Activated CD8-positive, alpha-beta memory T cell treated with anti-CD3 and anti-CD28 coated beads for 1 hour (primary cell): ENCODE data around the gene EHHADH.
"Not testable (repeated sequence)": the region's sequence is repeated elsewhere in the genome, so short reads cannot be mapped to it uniquely, and the experiment has no call there.

Experiments used
- DNase-seq, 2 donors: peaks; one replicate each; pipeline ENCODE4 v3.0.0-alpha.2; 2020; ENCODE audit warnings: low read depth in 1 of 2; ENCODE audit errors: extremely low read depth in 1 of 2

Gene EHHADH

DNA sequence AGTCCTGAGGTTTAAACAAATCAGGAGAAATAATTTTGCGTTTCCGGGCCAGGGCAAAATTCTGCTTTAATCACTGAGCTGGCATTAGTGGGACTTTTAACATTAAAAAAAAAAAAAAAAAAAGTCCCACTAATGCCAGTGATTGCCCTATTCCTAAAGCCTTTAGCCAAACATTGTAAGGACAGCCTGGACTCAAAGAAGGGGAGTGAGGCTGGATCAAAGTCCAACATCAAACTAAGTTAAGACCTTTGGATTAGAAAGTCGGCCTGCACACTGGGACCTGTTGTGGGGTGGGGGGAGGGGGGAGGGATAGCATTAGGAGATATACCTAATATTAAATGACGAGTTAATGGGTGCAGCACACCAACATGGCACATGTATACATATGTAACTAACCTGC lies 716 bp downstream of the EHHADH start:
- not testable (repeated sequence) for DNase-seq

DNA sequence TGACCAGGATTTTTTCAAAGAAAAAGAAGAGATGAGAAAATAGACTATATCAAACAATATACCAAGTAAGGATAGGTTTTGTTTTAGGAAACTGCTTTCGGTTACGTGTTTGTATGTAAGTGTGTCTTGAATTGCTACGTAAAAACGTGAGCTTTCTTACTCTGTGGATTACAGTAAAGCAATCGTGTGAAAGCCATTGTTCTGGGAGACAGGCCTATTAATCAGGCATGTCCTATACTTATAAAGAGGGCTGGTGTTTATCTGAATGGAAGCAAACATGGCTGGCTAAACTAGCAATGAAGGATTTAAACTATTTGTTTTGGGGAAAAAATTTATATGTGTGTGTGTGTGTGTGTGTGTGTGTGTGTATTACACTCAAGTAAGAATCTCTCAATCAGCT lies 2.6 kb downstream of the EHHADH start:
- DNase-seq, result no peak

DNA sequence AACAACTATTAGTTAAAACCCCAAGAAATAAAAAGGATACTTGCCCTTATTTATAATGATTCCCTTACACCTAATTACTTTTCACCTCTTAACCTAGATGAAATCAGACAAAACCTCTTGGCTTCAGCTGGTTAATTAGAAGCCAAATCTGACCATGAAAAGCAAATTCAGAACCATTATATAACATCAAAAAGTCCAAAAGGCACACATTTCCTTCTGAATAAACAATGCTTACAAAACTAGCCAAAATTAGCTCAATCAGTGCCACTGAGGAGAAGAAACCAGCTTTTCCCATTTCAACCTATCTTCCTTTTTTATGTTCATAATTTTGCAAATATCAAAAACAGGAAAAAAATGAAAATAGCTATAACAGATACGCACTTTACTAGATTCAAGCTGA lies 3.2 kb downstream of the EHHADH start:
- DNase-seq, result no peak

DNA sequence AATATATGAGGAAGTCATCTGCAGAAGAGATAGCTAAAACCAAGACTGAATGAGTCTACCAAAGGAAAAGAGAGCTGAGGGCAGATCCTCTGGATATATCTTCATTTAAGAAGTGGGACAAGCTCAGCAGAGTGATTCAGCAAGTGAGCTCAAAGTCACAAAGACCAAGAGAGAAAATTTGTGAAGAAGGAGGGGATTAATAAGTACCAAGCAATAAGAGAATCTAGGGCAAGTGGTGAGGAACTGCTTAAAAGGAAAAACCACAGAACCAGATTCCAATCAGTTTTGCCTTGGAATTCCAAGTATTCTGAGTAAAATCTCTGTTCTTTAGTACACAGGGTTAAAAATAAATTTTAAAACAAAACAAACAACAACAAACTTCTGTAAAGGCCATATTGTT lies 3.6 kb downstream of the EHHADH start:
- DNase-seq, result no peak

DNA sequence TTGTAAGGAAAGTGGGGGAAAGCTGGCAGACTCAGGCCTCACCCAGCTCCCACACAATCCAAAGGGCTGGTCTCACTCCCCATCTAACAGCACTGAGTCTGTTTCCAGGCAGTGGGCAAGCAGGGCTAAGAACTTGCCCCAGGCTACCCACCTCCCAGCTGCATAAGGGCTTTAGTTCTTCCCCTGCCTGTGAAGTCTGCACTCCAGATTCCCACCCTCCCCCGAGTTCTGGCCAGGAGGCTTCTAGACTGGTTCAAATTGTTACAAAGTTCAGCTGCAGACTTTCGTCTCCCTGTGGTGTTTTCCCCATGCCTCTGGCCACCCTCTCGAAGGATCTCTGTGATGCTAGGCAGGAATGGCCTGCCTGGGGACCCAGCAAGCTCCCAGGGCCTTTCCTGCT lies 11.2 kb downstream of the EHHADH start:
- no peak for DNase-seq

DNA sequence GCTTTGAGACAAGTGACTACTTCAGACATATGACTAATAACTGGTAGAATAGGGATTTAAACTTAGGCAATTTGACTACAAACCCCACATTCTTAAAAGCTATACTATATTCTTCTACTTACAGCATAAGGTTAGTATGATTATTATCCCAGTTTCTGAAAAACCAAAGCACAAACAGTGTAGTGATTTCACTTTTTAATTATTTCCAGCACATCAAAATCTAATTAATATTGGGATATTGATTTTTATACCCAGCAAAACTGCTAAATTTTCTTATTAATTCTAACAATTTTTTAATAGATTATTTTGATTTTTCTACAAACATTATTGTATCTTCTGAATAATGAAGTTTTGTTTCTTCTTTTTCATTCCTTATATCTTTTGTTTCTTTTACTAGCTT lies 16.9 kb downstream of the EHHADH start:
- DNase-seq, result no peak

DNA sequence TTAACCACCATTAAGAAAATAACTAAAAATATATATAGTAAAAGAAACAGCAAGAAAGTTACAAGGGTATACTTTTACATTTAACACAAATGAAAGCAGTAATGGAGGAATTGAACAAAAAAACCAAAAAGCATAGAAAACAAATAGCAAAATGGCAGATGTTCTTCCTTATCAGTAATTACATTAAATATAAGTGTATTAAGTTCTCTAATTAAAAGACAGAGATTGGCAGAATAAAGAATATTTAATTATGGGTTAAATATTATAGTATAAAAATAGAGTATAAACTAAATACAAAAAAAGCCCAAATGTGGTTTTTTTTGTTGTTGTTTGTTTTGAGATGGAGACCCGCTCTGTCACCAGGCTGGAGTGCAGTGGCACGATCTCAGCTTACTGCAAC lies 20.5 kb downstream of the EHHADH start:
- no peak for DNase-seq

DNA sequence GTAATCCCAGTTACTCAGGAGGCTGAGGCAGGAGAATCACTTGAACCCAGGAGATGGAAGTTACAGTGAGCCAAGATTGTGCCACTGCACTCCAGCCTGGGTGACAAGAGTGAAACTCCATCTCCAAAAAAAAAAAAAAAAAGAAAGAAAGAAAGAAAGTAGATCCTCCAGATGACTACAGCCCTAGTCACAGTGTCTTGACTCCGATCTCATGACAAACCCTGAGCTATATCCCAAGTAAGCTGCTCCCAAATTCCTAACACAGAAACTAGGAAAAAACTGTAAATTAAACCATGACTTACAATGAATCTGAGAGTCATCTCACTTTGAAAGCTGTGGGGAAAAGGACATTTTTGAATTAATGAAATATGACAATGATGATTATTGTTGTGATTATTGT lies 27.3 kb downstream of the EHHADH start:
- DNase-seq, result not testable (repeated sequence)

DNA sequence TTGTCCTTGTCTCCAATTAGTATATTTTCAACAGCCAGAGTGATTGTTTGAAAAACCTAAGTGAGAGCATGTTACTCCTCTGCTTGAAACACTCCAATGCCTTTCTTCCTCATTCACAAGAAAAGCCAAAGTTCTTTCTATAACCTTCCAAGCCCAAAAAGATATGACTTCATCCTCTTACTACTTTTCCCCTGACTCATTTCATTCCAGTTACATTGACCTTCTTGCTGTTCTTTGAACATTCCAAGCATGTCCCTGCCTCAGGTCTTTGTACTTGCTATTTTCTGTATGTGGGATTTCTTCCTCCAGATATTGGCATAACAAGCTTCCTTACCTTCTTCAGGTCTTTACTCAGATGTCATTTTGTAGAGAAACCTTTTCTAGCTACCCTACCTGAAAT lies 28.3 kb downstream of the EHHADH start:
- no peak for DNase-seq

DNA sequence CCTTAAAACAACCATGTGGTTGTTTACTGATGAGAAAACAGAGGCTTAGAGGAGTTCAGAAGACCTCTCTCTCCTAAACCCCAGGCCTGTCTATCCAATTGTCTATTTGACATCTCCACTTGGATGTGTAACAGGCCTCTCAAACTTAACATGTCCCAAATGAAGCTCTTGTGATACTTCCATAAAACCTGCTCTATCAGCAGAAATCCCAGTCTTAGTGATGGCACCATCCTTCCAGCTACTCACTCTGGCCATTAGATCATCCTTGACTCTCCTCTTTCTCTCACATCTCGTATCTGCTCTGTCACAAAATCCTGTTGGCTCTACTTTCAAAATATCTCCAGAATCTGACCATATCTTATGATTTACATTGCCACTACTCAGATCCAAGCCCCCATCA lies 28.8 kb downstream of the EHHADH start:
- DNase-seq, result no peak

DNA sequence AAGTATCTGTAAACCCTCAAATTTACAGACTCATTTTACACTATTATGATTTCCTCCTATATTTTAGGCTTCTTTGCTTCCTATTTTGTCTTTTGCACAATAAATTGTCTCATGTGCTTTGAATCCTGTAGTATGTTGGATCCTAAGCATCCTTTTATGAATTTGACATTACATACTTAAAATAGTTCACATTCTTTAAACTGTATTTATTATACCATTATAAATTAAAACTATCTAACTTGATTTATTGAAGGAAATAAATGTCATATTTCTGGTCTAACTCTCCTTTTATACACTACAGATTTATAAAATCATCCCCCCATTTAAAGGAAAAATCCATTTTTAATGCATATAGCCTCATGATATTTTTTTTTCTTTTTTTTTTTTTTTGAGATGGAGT lies 32.6 kb downstream of the EHHADH start:
- DNase-seq, result no peak

DNA sequence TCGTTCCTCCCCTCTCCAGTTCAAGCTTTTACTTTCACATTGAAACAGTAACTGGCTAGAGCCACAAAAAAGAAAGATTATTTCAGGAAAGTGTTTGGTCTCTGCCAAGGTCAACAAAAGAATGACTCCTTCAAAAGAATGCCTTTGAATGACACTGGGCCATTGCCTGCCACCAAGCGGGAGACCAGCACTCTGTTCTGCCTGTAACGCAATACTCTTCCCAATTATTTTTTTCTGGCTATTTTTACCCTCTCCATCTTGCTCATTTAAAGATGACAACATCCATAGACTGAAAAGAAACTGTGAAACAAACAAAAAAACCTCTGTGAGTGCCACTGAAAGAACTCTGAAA lies 37.3 kb downstream of the EHHADH start:
- no peak for DNase-seq

DNA sequence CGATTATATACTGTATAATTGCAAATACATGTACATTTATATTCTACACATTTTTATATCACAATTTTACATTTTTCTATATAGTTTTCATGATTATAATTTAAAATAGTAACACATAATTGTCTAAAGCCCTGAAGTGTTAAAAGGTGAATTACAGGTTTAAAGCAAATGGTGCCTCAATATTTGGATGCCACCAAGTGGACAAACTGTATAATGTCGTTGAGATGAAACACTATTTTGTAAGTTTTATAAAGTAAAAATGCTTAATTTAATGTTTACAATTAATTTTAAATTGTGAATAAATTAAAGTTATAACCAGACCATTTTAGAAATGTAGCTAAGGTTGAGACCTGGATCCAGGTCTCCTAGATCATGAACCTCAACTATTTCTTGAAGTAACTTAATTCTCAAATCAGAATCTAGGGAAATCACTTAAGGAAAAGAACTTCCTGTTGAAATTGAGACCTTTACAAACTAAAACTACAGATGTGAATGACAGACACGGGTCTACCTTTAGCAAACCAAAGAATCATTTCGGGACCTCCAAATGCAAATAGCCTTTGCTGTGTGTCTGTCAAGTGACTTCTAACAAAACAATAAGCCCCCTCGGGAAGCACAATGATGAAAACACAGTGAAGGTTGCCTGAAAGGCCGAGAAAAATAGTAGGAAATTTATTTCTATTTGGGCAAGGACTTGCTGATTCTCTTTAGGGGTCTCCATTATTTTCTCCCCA lies 37.8 kb downstream of the EHHADH start:
- no peak for DNase-seq

DNA sequence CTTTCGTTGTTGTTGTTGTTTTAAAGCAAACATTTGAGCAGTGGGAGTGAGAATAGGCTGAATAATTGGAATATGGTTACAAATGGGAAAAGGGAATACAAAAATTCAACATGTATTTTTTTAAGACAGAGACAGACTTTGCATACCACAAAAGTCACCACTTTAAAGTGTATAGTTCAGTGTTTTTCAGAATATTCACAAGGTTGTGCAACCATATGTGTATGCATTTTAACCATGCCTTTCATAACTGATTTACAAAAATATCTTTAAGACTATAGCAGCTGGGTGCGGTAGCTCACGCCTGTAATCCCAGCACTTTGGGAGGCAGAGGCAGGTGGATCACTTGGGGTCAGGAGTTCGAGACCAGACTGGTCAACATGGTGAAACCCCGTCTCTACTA lies 41.3 kb downstream of the EHHADH start:
- DNase-seq, result no peak

DNA sequence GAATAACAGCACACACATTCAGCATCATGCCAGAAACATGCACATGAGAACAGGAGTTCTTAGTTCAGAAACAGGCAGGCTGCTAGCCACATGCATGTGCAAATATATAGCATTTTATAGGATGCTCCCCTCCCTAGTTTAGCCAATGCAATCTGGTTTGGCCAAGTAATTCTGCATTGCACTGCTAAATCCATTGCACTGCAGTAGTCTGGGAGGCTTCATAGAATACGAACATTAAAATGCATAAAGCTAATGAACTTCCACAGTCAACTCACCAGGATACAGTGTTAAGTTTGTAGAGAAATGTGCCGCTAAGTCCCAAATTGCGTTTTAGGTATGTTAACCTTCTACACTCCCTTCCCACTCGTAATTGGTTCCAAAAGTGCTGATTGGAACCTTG lies 41.8 kb downstream of the EHHADH start:
- no peak for DNase-seq

DNA sequence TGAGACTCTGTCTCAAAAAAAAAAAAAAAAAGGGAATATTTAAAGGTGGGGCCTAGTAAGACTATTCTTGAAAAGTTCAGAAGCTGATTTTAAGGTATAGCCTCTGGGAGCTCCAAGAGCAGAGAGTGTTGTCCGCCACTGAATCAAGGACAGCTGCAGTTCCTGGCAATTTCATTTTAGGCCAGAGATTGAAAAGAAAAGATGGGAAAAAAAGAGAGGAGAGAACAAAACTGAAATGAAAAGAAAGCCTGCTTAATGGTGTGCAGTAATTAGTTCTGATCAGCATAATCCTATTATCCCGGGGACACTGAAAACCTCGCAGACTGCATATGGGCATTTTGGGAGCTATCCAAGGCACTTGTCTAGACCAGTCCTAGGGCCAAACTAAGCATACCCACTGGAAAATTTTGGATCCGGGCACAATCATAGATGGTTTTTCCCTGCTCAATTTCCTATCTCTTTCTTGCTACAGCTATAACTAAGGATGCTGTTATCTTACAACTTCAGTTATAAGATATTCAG lies 43.2 kb downstream of the EHHADH start:
- no peak for DNase-seq

DNA sequence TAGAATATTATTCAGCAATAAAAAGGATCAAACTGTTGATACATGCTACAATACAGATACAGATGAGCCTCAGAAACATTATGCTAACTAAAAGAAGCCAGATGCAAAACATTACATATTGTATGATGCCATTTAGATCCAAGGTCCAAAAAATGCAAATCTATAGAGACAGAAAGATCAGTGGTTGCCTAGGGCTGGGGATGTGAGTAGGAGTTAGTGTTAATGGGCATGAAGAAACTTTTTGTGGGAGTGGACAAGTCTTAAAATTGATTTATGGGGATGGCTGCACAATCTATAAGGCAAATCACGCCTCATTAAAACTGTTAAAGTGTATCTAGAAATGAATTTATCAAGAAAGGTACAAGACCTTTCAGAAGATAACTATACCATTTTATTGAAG lies 45.0 kb downstream of the EHHADH start:
- DNase-seq, result no peak

DNA sequence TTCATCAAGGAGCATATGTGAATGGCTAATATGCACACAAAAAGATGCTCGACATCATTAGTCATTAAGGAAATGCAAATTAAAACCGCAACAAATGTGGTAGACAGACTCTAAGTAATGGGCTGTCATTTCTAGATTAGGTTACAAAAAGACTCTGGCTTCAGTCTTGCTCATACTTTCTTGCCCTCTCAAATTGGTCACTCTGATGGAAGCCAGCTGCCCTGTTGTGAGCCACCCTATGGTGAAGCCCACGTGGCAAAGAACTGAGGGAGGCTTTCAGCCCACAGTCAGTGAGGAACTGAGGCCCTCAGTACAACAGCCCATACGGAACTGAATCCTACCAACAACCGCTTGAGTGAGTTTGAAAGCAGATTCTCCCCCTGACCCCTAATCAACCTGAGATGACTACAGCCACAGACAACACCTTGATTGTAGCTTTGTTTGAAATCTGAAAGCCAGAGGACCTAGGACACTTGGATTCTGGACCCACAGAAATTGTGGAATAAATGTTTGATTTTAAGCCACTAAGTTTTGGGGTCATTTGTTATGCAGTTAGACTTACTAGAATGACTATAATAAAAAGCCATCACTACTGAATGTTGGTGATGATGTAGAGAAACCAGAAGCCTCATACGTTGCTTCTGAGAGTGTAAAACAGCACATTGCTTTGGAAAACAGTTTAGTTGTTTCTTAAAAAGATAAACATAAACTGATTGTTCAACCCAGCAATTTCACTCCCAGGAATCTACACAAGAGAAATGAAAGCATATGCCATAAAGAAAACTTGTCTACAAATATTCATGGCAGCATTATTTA lies 45.7 kb downstream of the EHHADH start:
- no peak for DNase-seq

DNA sequence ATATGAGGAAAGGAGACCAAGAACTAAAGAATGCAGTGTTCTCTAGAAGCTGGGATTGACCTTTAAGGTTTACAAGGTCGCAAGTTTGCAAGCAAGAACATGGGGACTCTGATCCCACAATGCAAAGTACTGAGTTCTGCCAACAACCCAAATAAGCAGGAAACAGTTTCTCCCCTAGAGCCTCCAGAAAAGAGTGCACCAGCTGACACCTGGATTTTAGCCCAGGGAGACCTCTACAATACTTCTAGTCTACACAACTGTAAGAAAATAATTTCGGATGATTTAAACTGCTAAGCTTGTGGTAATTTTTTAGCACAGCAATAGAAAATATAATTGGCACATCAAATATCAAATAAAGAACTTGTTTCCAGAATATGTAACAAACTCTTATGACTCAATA lies 46.4 kb downstream of the EHHADH start:
- DNase-seq, result no peak

DNA sequence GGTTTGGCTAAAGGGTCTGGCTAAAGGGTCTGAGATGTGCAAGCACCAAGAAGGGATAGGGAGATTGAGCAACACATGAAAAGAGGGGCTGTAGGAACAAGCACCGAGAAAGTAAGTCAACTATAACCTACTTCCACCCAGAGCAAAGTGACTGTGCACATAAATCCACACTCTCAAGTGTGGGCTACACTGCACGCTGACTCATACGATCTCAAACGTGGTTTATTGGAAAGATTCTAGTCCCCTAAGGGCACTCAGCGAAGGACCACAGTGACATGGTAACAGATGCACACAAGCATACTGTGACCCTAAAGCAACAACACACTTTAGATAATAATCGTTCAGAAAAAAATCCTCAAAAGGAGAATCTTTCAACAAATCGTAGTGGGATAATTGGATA lies 48.0 kb downstream of the EHHADH start:
- DNase-seq, result no peak

DNA sequence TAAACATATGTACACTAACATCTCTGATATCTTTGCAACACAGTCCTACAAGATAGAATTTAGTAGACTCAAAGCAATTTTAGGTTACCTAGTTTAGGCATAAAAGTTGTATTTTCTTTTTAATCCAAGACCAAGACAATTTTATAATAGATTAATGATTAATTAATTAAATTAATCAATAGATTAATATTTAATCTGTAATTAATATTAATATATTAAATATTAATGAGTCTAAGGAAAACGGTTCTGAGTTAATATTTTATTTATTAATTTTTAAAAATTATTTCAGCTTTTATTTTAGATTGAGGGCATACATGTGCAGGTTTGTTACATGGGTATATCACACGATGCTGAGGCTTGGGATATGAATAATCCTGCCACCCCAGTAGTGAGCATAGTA lies 49.0 kb downstream of the EHHADH start:
- no peak for DNase-seq

DNA sequence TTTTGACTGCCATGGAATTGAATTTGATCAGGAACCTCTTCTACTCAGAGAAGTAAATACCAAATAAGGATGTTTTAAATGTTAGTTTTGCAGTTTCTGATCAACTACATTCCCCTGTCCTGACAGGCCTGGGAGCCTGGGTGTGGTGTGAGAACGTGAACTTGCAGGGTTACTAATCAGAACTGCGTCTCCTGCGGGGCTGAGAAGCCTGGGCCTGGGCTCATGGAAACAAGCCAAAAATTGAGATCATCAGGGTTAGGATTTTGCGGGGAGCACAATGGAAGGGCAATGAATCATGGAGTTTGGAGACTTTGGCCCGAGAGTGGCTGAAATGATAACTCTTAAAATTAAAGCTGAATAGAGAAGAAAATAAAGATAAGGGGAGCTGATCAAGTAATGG lies 53.2 kb downstream of the EHHADH start:
- DNase-seq, result no peak
